ENCODE data around the gene CLNK. TPM values are rescaled to one million over a fixed set of nuclear protein-coding genes. Genes with fewer than 3 reads are reported as not detected.

Gene CLNK
- total and polyA plus RNA-seq, 4 donors, result under 0.01 to 0.01 (median under 0.01) TPM; not detected in 1

DNA sequence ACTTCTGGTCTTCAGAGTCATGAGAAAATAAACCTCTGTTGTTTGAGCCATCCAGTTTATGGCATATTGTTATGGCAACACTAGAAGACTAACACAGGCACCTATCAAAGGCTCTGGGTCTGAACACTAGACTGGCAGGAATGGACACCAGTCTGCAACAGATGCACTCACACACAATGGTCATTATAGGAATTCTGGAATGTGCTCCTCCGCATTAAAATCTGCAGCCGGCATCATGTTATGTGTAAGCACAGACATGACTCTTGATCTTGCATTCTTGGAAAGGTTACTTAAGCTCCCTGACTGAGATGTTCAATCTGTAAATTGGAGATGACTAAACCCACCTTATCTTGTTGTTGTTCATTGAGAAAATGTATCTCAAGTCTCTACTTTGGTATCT, 115.1 kb downstream of the CLNK start:
- TF ChIP-seq FOXA2 (IDR thresholded peaks at IDR 0.05) (no peak), JUND (IDR thresholded peaks at IDR 0.05) (no peak), GABPA (IDR thresholded peaks at IDR 0.05 in 1 of 2, conservative IDR thresholded peaks at IDR 0.05 in 1 of 2) (no peak), YY1 (IDR thresholded peaks at IDR 0.05) (no peak), TAF1 (conservative IDR thresholded peaks at IDR 0.05) (no peak), RXRA (IDR thresholded peaks at IDR 0.05) (no peak), RAD21 (IDR thresholded peaks at IDR 0.05) (no peak), NR2F2 (IDR thresholded peaks at IDR 0.05) (no peak), HNF4A (conservative IDR thresholded peaks at IDR 0.05) (no peak), FOXA1 (IDR thresholded peaks at IDR 0.05) (no peak), SP1 (IDR thresholded peaks at IDR 0.05) (no peak)
- TF ChIP-seq, protein P1, sequence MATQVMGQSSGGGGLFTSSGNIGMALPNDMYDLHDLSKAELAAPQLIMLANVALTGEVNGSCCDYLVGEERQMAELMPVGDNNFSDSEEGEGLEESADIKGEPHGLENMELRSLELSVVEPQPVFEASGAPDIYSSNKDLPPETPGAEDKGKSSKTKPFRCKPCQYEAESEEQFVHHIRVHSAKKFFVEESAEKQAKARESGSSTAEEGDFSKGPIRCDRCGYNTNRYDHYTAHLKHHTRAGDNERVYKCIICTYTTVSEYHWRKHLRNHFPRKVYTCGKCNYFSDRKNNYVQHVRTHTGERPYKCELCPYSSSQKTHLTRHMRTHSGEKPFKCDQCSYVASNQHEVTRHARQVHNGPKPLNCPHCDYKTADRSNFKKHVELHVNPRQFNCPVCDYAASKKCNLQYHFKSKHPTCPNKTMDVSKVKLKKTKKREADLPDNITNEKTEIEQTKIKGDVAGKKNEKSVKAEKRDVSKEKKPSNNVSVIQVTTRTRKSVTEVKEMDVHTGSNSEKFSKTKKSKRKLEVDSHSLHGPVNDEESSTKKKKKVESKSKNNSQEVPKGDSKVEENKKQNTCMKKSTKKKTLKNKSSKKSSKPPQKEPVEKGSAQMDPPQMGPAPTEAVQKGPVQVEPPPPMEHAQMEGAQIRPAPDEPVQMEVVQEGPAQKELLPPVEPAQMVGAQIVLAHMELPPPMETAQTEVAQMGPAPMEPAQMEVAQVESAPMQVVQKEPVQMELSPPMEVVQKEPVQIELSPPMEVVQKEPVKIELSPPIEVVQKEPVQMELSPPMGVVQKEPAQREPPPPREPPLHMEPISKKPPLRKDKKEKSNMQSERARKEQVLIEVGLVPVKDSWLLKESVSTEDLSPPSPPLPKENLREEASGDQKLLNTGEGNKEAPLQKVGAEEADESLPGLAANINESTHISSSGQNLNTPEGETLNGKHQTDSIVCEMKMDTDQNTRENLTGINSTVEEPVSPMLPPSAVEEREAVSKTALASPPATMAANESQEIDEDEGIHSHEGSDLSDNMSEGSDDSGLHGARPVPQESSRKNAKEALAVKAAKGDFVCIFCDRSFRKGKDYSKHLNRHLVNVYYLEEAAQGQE (IDR thresholded peaks at IDR 0.05), result no peak
- TF ChIP-seq, protein P2, sequence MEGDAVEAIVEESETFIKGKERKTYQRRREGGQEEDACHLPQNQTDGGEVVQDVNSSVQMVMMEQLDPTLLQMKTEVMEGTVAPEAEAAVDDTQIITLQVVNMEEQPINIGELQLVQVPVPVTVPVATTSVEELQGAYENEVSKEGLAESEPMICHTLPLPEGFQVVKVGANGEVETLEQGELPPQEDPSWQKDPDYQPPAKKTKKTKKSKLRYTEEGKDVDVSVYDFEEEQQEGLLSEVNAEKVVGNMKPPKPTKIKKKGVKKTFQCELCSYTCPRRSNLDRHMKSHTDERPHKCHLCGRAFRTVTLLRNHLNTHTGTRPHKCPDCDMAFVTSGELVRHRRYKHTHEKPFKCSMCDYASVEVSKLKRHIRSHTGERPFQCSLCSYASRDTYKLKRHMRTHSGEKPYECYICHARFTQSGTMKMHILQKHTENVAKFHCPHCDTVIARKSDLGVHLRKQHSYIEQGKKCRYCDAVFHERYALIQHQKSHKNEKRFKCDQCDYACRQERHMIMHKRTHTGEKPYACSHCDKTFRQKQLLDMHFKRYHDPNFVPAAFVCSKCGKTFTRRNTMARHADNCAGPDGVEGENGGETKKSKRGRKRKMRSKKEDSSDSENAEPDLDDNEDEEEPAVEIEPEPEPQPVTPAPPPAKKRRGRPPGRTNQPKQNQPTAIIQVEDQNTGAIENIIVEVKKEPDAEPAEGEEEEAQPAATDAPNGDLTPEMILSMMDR (IDR thresholded peaks at IDR 0.05; ENCODE audit: low read depth, low read length, missing input control), result no peak
- TF ChIP-seq, protein P3, sequence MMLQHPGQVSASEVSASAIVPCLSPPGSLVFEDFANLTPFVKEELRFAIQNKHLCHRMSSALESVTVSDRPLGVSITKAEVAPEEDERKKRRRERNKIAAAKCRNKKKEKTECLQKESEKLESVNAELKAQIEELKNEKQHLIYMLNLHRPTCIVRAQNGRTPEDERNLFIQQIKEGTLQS (IDR thresholded peaks at IDR 0.05), result no peak
- TF ChIP-seq, protein P4, sequence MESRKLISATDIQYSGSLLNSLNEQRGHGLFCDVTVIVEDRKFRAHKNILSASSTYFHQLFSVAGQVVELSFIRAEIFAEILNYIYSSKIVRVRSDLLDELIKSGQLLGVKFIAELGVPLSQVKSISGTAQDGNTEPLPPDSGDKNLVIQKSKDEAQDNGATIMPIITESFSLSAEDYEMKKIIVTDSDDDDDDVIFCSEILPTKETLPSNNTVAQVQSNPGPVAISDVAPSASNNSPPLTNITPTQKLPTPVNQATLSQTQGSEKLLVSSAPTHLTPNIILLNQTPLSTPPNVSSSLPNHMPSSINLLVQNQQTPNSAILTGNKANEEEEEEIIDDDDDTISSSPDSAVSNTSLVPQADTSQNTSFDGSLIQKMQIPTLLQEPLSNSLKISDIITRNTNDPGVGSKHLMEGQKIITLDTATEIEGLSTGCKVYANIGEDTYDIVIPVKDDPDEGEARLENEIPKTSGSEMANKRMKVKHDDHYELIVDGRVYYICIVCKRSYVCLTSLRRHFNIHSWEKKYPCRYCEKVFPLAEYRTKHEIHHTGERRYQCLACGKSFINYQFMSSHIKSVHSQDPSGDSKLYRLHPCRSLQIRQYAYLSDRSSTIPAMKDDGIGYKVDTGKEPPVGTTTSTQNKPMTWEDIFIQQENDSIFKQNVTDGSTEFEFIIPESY (IDR thresholded peaks at IDR 0.05), result no peak
- H3K9me3 ChIP-seq (ENCODE audit: control insufficient read depth in 4 of 4, low read length in 3 of 4), result peaks cover 0 to 2% (median 0%) of the 10 kb centered on the region in 4 donors
- H3K4me1 ChIP-seq (ENCODE audit: control insufficient read depth in 4 of 4, insufficient read depth in 4 of 4, low read length in 3 of 4), result no peaks in the 10 kb centered on the region
- H3K36me3 ChIP-seq (ENCODE audit: control insufficient read depth in 4 of 4, insufficient read depth in 3 of 4, low read depth in 1 of 4, low read length in 3 of 4), result no peaks in the 10 kb centered on the region
- H3K9ac ChIP-seq (ENCODE audit: low read depth in 1 of 2, low read length in 2 of 2), result no peak overlapping the region
- H3K27ac ChIP-seq (ENCODE audit: low read depth in 1 of 2, low read length in 2 of 2), result no peak overlapping the region
- no peak for DNase-seq (ENCODE audit: low spot score)
- 89% methylated on average over 2 of the region's 2 CpGs for WGBS
- H3K4me3 ChIP-seq (ENCODE audit: low read depth in 1 of 3, low read length in 3 of 3), result no peak overlapping the region
- no peaks in the 10 kb centered on the region for H3K27me3 ChIP-seq (ENCODE audit: control insufficient read depth in 4 of 4, insufficient read depth in 4 of 4, low read length in 3 of 4)

DNA sequence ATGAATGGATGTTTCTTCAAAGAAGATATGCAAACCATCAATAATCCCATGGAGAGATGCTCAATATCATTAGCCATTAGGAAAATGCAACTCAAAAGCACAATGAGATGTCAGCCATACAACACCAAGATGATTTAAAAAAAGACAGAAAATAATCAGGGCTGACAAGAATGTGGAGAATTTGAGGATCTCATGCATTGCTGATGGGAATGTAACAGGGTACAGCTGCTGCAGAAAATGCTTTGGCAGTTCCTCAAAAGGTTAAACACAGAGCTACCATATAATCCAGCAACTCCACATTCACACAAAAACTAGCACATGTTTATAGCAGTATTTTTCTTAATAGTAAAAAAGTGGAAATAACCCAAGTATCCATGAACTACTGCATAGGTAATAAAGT, 116.8 kb downstream of the CLNK start:
- H3K36me3 ChIP-seq (ENCODE audit: control insufficient read depth in 4 of 4, insufficient read depth in 3 of 4, low read depth in 1 of 4, low read length in 3 of 4), result no peaks in the 10 kb centered on the region

More for the DNA sequence above, 116.8 kb downstream of the CLNK start:
- H3K27me3 ChIP-seq (ENCODE audit: control insufficient read depth in 4 of 4, insufficient read depth in 4 of 4, low read length in 3 of 4), result no peaks in the 10 kb centered on the region
- H3K9ac ChIP-seq (ENCODE audit: low read depth in 1 of 2, low read length in 2 of 2), result no peak overlapping the region
- H3K27ac ChIP-seq (ENCODE audit: low read depth in 1 of 2, low read length in 2 of 2), result no peak overlapping the region
- H3K4me1 ChIP-seq (ENCODE audit: control insufficient read depth in 4 of 4, insufficient read depth in 4 of 4, low read length in 3 of 4), result no peaks in the 10 kb centered on the region
- H3K4me3 ChIP-seq (ENCODE audit: low read depth in 1 of 3, low read length in 3 of 3), result no peak overlapping the region
- no peak for DNase-seq (ENCODE audit: low spot score)
- TF ChIP-seq HNF4G (IDR thresholded peaks at IDR 0.05) (no peak), NR2F2 (IDR thresholded peaks at IDR 0.05) (no peak), RXRA (IDR thresholded peaks at IDR 0.05) (no peak), JUND (IDR thresholded peaks at IDR 0.05) (no peak), TAF1 (conservative IDR thresholded peaks at IDR 0.05) (no peak), SP1 (IDR thresholded peaks at IDR 0.05) (no peak), GABPA (IDR thresholded peaks at IDR 0.05 in 1 of 2, conservative IDR thresholded peaks at IDR 0.05 in 1 of 2) (no peak), FOXA2 (IDR thresholded peaks at IDR 0.05) (no peak), YY1 (IDR thresholded peaks at IDR 0.05) (no peak), EGR1 (IDR thresholded peaks at IDR 0.05; ENCODE audit: low read depth in 2 of 2) (no peak)
- TF ChIP-seq, protein P4 (IDR thresholded peaks at IDR 0.05), result no peak
- TF ChIP-seq, protein P3 (IDR thresholded peaks at IDR 0.05), result no peak
- peaks cover 0 to 2% (median 0%) of the 10 kb centered on the region in 4 donors for H3K9me3 ChIP-seq (ENCODE audit: control insufficient read depth in 4 of 4, low read length in 3 of 4)
